ENCODE measurements around the gene PANK2.
"Not testable (repeated sequence)": the region's sequence is repeated elsewhere in the genome, so short reads cannot be mapped to it uniquely, and the experiment has no call there.

The PANK2 gene

GRCh38 chr20:3871550-3872265, 17.5 kb upstream of the PANK2 start:
- no peak for DNase-seq

GRCh38 chr20:3873507-3873906, 15.7 kb upstream of the PANK2 start:
- no peak for DNase-seq

GRCh38 chr20:3874194-3874844, 14.9 kb upstream of the PANK2 start:
- no peak for DNase-seq

- DNase-seq: no peak
Measured at GRCh38 chr20:3875378-3875974, 13.7 kb upstream of the PANK2 start.

- DNase-seq: no peak
Measured at GRCh38 chr20:3876000-3876399, 13.2 kb upstream of the PANK2 start.

GRCh38 chr20:3876676-3877075, 12.5 kb upstream of the PANK2 start:
- no peak for DNase-seq

GRCh38 chr20:3878921-3879274, 10.3 kb upstream of the PANK2 start:
- not testable (repeated sequence) for DNase-seq

- no peak for DNase-seq
Measured at GRCh38 chr20:3885715-3886114, 3.5 kb upstream of the PANK2 start.

GRCh38 chr20:3887876-3888620, 1.1 kb upstream of the PANK2 start:
- no peak for DNase-seq

- DNase-seq: no peak
Measured at GRCh38 chr20:3889489-3890397, 556 bp downstream of the PANK2 start.

- DNase-seq: no peak
Measured at GRCh38 chr20:3890398-3890751, 1.2 kb downstream of the PANK2 start.

- no peak for DNase-seq
Measured at GRCh38 chr20:3890999-3891929, 2.1 kb downstream of the PANK2 start.

GRCh38 chr20:3894796-3895195, 5.6 kb downstream of the PANK2 start:
- DNase-seq: no peak

- DNase-seq: no peak
Measured at GRCh38 chr20:3896302-3896701, 7.1 kb downstream of the PANK2 start.

GRCh38 chr20:3896853-3897583, 7.8 kb downstream of the PANK2 start:
- DNase-seq: no peak

GRCh38 chr20:3898181-3898580, 9.0 kb downstream of the PANK2 start:
- not testable (repeated sequence) for DNase-seq

GRCh38 chr20:3898639-3899038, 9.5 kb downstream of the PANK2 start:
- DNase-seq: no peak

GRCh38 chr20:3900187-3900604, 11.0 kb downstream of the PANK2 start:
- DNase-seq: no peak

GRCh38 chr20:3901028-3901705, 12.0 kb downstream of the PANK2 start:
- no peak for DNase-seq

All from activated T-cell treated with anti-CD3 and anti-CD28 coated beads, Interleukin-2, amount 50 U/mL, for 1 hour (primary cell).